HG03064 (cell line): ENCODE data around the gene FOXE1.

Experiments
- ATAC-seq: cut with Tn5 transposase; IDR thresholded peaks from one replicate; pipeline ENCODE4 v1.9.1; 2021; ENCODE audit warnings: low read depth; ENCODE audit not compliant: unreplicated experiment

The FOXE1 gene

DNA sequence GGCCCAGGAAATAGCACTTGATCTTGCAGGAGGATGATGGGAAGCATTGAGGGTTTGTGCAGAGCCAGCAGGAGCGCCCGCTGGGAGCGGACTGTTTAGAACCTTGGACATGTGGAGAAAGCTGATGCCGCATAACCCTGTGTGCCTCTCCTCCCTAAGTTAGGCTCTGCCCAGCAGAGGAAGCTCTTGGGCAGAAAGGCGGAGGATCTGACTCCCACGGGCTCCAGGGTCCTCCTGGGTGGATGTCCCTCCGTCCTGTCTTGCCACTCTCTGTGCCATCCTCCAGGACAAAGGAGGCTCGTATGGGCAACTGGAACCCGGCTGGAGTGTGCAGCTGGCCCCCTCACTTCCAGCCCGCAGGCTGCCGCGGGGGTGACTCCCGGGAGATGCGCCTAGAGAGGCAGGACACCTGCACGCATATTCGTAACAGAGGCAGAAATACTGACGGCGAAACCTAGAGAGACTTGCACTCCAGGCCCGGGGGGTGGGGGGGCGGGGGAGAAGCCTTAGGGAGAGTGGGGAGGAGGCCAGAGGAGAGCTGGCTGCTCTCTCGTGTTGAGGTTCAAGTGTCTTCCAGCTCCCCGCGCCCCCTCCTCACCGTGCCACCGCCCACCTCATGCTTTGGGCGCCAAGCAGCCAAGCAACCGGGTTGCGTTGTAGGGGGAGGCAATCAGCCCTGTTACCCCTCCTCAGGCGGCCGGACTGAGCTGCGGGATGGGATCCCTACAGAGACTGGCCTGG lies 5.4 kb upstream of the FOXE1 start:
- no peak for ATAC-seq

DNA sequence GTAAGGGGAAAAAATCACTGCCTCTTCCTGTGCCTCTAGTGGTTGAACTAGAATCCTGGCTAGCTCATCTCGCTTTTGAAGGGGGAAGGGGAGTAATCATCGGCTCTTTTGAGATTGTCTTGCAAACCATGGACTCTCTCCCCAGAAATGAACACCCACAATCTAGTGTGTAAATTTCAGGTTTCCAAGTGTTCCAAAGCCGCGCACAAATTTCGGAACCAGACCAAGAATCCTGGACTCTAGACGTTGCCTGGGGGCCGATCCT lies 4.9 kb upstream of the FOXE1 start:
- ATAC-seq, result no peak

GRCh38 chr9:97848480-97849237 lies 4.4 kb upstream of the FOXE1 start:
- ATAC-seq, result no peak

DNA sequence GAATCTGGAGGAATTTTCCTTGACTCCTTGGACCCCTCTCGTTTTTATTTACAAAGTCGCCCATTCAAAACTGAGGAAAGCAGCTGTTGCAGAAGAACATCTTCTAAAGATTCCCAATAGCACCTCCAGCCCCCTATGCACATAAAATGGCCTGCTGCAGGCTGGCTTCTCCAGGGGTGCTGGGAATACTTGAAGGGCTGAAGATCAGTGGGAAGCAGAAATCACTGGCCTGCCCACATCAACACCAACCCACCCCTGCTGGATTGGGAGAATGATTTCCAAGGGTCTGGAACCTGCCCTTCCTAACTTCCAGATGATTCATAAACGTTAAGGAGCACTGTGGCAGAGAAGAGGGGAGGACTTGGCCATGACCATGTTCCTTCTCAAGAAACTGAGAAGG lies 3.0 kb upstream of the FOXE1 start:
- ATAC-seq, result no peak

DNA sequence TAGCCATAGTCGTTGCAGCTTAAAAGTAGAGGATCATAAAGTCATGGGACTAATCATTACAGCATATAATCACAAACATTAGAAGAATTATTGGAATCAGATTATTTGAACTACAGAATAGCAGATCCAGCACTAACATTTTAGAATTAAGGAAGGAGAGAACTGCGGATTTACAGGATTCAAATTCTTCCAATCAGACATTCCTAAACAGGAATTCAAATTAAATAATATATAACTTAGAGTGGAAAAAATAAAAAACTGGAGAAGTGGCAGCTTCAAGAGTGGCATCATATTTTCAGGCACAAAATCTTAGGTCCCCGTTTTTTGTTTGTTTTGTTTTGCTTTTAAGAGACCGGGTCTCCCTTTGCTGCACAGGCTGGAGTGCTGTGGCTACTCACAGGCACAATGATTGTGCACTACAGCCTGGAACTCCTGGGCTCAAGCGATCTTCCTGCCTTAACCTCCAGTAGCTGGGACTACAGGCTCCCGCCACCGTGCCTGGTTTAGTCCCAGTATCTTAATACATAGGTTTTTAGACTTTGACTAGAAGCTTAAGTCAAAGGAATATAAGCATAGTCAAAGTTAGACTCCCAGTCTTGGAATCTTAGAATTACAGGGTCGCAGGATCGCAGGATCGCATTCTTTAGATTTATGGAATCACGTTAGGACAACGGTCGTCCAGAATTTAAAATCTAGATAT lies 2.1 kb upstream of the FOXE1 start:
- no peak for ATAC-seq

DNA sequence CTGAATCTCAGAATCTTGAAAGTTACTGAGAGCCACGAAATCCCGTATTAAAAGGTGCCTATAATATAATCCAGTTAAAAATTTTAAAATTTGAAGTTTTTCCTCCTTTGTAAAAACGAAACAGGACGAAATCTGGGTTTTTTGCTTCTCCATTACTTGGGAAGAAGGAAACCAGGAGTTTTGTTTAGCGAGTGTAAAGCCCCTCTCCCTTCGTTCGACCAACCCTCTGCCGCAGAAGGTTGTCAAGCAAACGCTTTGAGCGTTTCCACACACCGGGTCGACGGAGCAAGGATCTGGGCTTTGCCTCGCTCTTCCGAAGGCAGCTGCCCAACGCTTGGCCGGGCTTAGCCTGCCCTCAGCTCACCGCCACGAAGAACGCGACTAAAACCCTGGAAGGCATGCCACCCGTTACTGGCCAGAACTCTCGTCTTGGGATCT lies 1.6 kb upstream of the FOXE1 start:
- ATAC-seq, result no peak

- ATAC-seq, result no peak
These were observed 1.0 kb upstream of the FOXE1 start for GRCh38 chr9:97852001-97852398.

DNA sequence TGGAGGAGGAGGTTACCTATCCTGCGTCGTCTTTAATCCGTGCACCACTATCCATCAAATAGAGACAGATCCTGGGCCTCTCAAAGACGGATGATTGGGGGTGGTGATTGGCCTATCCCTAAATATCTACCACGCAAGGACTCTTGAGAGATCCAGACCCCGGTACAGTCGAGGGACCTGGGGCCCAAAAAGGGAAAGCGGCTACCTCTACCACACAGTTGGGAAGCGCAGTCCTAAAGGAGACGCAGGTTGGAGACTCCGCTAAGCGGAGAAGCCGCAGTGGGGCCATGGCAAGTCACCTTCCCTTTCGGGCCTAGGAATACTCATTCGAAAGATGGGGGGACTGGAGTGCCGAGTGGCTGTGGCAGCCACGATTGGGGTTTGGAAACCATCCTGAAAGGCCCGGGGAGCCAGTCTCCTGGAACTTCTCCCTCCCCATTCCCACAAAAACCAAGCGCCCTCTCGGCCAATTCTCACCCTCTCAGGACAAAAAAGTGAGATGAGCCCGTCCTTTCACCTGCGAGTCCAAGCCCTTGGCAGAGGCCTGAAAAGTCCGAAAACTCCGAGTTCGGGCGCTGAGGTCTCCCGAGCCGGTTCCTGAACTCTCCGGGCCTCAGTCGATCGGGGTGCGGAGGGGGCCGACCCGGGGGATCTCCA lies 499 bp upstream of the FOXE1 start:
- ATAC-seq, result no peak

DNA sequence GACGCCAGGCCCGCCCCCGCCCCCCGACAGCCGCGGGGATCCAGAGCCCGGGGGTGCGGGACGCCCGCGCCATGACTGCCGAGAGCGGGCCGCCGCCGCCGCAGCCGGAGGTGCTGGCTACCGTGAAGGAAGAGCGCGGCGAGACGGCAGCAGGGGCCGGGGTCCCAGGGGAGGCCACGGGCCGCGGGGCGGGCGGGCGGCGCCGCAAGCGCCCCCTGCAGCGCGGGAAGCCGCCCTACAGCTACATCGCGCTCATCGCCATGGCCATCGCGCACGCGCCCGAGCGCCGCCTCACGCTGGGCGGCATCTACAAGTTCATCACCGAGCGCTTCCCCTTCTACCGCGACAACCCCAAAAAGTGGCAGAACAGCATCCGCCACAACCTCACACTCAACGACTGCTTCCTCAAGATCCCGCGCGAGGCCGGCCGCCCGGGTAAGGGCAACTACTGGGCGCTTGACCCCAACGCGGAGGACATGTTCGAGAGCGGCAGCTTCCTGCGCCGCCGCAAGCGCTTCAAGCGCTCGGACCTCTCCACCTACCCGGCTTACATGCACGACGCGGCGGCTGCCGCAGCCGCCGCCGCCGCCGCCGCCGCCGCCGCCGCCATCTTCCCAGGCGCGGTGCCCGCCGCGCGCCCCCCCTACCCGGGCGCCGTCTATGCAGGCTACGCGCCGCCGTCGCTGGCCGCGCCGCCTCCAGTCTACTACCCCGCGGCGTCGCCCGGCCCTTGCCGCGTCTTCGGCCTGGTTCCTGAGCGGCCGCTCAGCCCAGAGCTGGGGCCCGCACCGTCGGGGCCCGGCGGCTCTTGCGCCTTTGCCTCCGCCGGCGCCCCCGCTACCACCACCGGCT lies 1.0 kb downstream of the FOXE1 start:
- no peak for ATAC-seq

DNA sequence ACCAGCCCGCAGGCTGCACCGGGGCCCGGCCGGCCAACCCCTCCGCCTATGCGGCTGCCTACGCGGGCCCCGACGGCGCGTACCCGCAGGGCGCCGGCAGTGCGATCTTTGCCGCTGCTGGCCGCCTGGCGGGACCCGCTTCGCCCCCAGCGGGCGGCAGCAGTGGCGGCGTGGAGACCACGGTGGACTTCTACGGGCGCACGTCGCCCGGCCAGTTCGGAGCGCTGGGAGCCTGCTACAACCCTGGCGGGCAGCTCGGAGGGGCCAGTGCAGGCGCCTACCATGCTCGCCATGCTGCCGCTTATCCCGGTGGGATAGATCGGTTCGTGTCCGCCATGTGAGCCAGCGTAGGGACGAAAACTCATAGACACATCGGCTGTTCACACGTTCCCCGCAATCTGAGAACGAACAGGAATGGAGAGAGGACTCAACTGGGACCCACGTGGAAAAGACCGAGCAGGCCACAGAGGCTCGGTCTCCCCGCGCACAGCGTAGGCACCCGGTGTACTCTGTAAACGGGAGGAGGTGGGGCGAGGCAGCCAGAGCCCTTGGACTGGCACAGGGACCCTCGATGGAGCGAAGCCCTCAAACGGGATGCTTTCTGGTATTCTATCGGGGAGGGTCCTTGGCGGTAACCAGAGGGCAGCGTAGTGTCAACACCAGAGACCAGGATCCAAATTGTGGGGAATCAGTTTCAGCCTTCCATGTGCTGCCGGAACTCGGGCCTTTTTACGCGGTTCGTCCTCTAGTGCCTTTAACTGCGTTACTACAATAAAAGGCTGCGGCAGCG lies 1.9 kb downstream of the FOXE1 start:
- ATAC-seq, result no peak

- ATAC-seq, result no peak
These were observed 2.5 kb downstream of the FOXE1 start for GRCh38 chr9:97855486-97855875.

GRCh38 chr9:97855899-97856298 lies 2.9 kb downstream of the FOXE1 start:
- ATAC-seq, result no peak

DNA sequence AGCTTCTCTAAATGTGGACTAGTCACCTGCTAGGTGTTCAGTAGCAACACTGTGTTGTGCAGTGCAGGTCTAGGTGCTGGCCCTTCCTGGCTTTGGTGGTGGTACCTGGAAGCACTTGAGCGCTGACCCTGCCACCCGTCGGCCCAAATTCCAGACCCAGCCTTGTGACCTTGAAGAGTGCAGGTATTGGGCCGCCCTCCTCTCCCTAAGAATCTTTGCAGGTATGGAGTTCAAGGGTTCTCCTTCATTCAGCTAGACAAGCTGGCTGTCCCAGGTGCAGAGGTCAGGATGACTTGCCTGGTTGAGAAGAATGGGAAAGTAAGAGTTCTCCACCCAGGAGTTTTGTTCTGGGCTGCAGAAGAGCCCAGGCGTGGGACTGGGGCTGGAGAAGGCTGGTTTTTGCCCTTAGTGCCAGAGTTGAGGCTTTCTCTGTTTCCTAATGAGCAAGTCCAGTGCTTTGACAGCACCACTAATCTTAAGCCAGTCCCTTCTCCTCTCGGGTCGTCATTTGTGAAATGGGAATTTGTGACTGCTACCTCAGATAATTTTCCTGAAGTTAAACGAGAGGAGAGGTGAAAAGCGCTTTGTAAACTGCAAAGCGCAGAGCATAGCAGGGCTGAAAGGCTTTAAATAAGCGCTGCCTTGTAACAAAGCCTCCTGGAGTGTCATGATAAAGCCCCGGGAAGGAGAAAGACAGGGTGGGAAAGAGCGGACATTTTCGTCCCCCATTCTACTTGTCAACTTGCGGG lies 4.0 kb downstream of the FOXE1 start:
- ATAC-seq, result no peak

GRCh38 chr9:97857606-97858392 lies 4.8 kb downstream of the FOXE1 start:
- ATAC-seq, result no peak

DNA sequence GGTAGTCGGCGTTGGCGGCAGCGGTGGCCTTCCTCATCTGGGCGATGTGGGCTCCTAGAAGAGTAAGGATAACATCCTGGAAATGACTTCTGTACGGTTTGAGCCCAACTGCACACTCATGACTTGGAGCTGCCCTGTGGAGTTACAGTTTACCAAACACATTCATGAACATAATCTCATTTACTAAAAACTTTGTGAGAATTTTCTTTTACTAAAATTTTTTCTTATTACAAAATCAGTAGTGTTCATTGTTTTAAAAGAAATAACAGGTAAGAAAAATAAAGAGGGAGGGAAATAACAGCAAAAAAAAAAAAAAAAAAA lies 5.3 kb downstream of the FOXE1 start:
- no peak for ATAC-seq

- no peak for ATAC-seq
These were observed 5.8 kb downstream of the FOXE1 start for GRCh38 chr9:97858826-97859225.

DNA sequence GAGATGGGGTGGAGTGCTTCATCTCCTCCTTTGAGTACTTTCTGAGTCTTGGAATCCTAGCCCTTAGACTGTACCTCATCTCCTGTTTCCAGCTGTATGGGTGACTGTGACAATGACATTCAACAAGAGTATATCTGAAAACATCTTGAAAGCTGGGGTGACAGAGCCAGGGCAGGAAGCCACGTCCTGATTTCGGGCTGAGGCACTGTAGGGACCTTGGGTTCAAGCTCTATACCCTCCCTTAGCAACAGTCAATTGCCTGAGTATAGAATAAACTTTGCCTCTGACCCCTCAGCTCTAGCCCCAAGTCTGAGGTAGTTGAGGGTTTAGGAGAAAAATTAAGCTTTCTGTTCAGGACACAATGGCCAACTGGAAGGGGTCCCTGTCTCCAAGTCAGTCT lies 6.3 kb downstream of the FOXE1 start:
- ATAC-seq, result no peak

DNA sequence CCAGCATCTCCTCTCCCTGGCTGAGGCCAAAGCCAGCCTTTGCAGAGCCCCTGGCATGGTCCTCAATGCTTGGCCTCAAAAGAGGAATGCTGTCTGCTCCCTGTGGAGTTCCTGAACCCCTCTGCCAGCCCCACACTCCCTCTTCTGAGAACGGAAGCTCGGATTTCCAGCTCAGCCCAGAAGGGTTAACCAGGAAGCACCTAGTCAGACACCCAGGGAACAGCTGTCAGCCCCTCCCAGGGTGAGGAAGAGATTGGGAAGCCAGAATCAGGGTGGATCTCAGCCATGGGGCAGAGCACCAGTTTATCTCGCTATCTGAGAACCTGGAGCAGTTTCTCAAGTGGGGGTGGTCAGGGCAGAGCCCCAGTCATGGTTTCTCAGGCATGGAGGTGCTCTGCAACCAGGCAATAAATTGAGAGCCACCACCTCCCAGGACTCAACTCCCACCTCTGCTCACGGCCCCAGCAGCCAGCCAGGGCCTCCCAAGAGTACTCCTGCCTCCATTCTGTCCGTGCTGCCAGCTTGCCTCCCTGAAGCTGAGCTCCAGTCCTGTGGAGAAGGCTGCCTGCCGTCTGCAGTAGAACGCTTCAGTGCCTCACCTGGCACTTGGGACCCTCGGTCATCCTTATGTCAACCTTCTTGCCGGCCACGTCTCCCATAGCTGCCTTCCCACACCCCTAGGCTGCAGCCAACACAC lies 7.6 kb downstream of the FOXE1 start:
- no peak for ATAC-seq
